ENCODE measurements around the gene PRDM2.

DNA sequence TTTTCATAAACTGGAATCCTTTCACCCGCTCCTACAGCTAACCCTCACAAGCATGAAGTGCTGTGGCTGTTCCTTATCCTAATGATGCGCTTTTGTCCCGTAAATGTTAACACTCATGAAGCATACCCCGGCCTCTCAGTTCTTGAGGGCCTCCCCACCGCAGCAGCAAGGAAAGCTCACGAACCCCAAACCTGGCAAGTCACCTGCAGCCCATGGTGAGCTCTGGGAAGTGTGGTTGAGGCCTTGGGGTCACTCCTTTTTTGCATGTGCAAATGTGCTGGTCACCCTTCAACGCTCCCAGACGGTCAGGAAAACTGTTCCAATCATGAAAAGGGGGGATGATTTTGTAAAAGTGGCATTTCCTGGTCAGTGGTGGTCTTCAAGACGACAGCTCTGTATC lies 124.6 kb downstream of the PRDM2 start:
- TF ChIP-seq CTCF (IDR thresholded peaks at IDR 0.05) (no peak), POLR2AphosphoS5 (IDR thresholded peaks at IDR 0.05) (no peak), POLR2A (IDR thresholded peaks at IDR 0.05) (no peak)
